ENCODE data around the gene HPCA. TPM values are rescaled to one million over a fixed set of nuclear protein-coding genes. Genes with fewer than 3 reads are reported as not detected.
A peak's percentile ranks its signal among the peaks of the same experiment; 100 is the strongest.

HPCA gene
- total RNA-seq, 6 experiments from 2014 or later = not detected

- Histone ChIP-seq H3K27ac (peak overlapping the region; percentile 48 to 80 (median 75)), H3K27me3 (no peaks in the 10 kb centered on the region), H3K4me1 (peaks cover 0 to 48% (median 17%) of the 10 kb centered on the region in 4 donors), H3K36me3 (peaks cover 0 to 4% (median 3%) of the 10 kb centered on the region in 4 donors), H3K4me3 (no peak overlapping the region), H3K9me3 (no peaks in the 10 kb centered on the region)
- intact Hi-C loops (cut with DNase I) = no loop called here
- DNase-seq = peak in 1 of 3 donors; percentile 83
- TF ChIP-seq CTCF (IDR thresholded peaks at IDR 0.05) (no peak), POLR2A (IDR thresholded peaks at IDR 0.05) (peak; percentile 8)
- peak; percentile 69 to 83 (median 79) for ATAC-seq
- WGBS (ENCODE audit: insufficient coverage, low coverage, low lambda C conversion rate, missing lambda C conversion rate) = 13% methylated on average over 3 of the region's 3 CpGs
Measured at GRCh38 chr1:32933742-32934322, 47.5 kb downstream of the HPCA start.

- no peak for ATAC-seq
- no peak overlapping the region for H3K4me3 ChIP-seq
- 92% methylated on average over 8 of the region's 10 CpGs for WGBS (ENCODE audit: insufficient coverage, low coverage, low lambda C conversion rate, missing lambda C conversion rate)
- H3K27me3 ChIP-seq = no peaks in the 10 kb centered on the region
- H3K36me3 ChIP-seq = peaks cover 0 to 4% (median 3%) of the 10 kb centered on the region in 4 donors
- no peaks in the 10 kb centered on the region for H3K9me3 ChIP-seq
- intact Hi-C loops (cut with DNase I) = no loop called here
- no peak for TF ChIP-seq POLR2A (IDR thresholded peaks at IDR 0.05)
- no peak for TF ChIP-seq CTCF (IDR thresholded peaks at IDR 0.05)
- H3K4me1 ChIP-seq = peaks cover 0 to 48% (median 17%) of the 10 kb centered on the region in 4 donors
- H3K27ac ChIP-seq = peak overlapping the region; percentile 48 to 80 (median 75)
- no peak for DNase-seq
Measured at GRCh38 chr1:32934535-32934934, 48.2 kb downstream of the HPCA start.

- 86% methylated on average over 4 of the region's 4 CpGs for WGBS (ENCODE audit: insufficient coverage, low coverage, low lambda C conversion rate, missing lambda C conversion rate)
- peaks cover 3 to 18% (median 6%) of the 10 kb centered on the region in 4 donors for H3K36me3 ChIP-seq
- intact Hi-C loops (cut with DNase I) = no loop called here
- TF ChIP-seq CTCF (IDR thresholded peaks at IDR 0.05) = no peak
- no peak for TF ChIP-seq POLR2A (IDR thresholded peaks at IDR 0.05)
- no peak overlapping the region for H3K4me3 ChIP-seq
- peak in 1 of 4 donors; percentile 7 for ATAC-seq
- DNase-seq = no peak
- no peaks in the 10 kb centered on the region for H3K9me3 ChIP-seq
- H3K4me1 ChIP-seq = peaks cover 0 to 48% (median 17%) of the 10 kb centered on the region in 4 donors
- peak overlapping the region in 1 of 3 donors; percentile 72 for H3K27ac ChIP-seq
- no peaks in the 10 kb centered on the region for H3K27me3 ChIP-seq
Measured at GRCh38 chr1:32937061-32937460, 50.8 kb downstream of the HPCA start.

- TF ChIP-seq CTCF (IDR thresholded peaks at IDR 0.05) (no peak), POLR2A (IDR thresholded peaks at IDR 0.05) (no peak)
- Histone ChIP-seq H3K36me3 (peaks cover 3 to 41% (median 7%) of the 10 kb centered on the region in 4 donors), H3K4me3 (no peak overlapping the region), H3K27ac (no peak overlapping the region), H3K4me1 (peaks cover 0 to 40% (median 10%) of the 10 kb centered on the region in 4 donors), H3K9me3 (no peaks in the 10 kb centered on the region), H3K27me3 (no peaks in the 10 kb centered on the region)
- peak in 1 of 4 donors; percentile 31 for ATAC-seq
- 87% methylated on average over 3 of the region's 4 CpGs for WGBS (ENCODE audit: insufficient coverage, low coverage, low lambda C conversion rate, missing lambda C conversion rate)
- intact Hi-C loops (cut with DNase I) = loop anchor here in 1 of 2 donors (10.0 kb wide), 1 partner anchor 115 kb away; no protein-coding TSS in a partner anchor
- no peak for DNase-seq
Measured at GRCh38 chr1:32939655-32940371, 53.5 kb downstream of the HPCA start.
